Skeletal muscle satellite cell (primary cell): ENCODE data around the gene B3GNT2.

Experiments
- H3K27me3 ChIP-seq: 2 replicates; pipeline ENCODE4 v1.7.0; 2013; ENCODE audit warnings: low read length; ENCODE audit not compliant: control insufficient read depth, insufficient read depth
- H3K36me3 ChIP-seq: 2 replicates; pipeline ENCODE4 v1.7.0; 2013; ENCODE audit warnings: mild to moderate bottlenecking, control low read depth, low read length; ENCODE audit not compliant: insufficient read depth
- H3K4me1 ChIP-seq: 2 replicates; pipeline ENCODE4 v1.7.0; 2013; ENCODE audit warnings: low read length; ENCODE audit not compliant: control insufficient read depth, insufficient read depth
- H3K4me2 ChIP-seq: 2 replicates; pipeline ENCODE4 v1.7.0; 2013; ENCODE audit warnings: mild to moderate bottlenecking, low read length
- H3K4me3 ChIP-seq: 2 replicates; pipeline ENCODE4 v1.7.0; 2013; ENCODE audit warnings: low read length
- H3K9ac ChIP-seq: 2 replicates; pipeline ENCODE4 v1.7.0; 2013; ENCODE audit warnings: mild to moderate bottlenecking, low read depth, low read length, moderate library complexity
- H3K9me3 ChIP-seq: replicated peaks from 2 replicates; pipeline ENCODE4 v1.7.0; 2013; ENCODE audit warnings: mild to moderate bottlenecking, control low read depth, low read length

The B3GNT2 gene

GRCh38 chr2:62208074-62208757 is 12.3 kb downstream of the B3GNT2 start:
- Histone ChIP-seq H3K4me1 (no peaks in the 10 kb centered on the region), H3K4me2 (no peak overlapping the region), H3K9me3 (no peaks in the 10 kb centered on the region), H3K4me3 (no peak overlapping the region), H3K9ac (no peak overlapping the region), H3K27me3 (no peaks in the 10 kb centered on the region), H3K36me3 (no peaks in the 10 kb centered on the region)

GRCh38 chr2:62208758-62209114 is 12.8 kb downstream of the B3GNT2 start:
- Histone ChIP-seq H3K36me3 (no peaks in the 10 kb centered on the region), H3K9ac (no peak overlapping the region), H3K4me1 (no peaks in the 10 kb centered on the region)

GRCh38 chr2:62209427-62209991 is 13.6 kb downstream of the B3GNT2 start:
- no peaks in the 10 kb centered on the region for H3K36me3 ChIP-seq
- H3K4me3 ChIP-seq = no peak overlapping the region
- no peak overlapping the region for H3K9ac ChIP-seq
- H3K9me3 ChIP-seq = no peaks in the 10 kb centered on the region
- H3K4me2 ChIP-seq = no peak overlapping the region
- H3K4me1 ChIP-seq = no peaks in the 10 kb centered on the region
- H3K27me3 ChIP-seq = no peaks in the 10 kb centered on the region

More at GRCh38 chr2:62208758-62209114, 12.8 kb downstream of the B3GNT2 start:
- Histone ChIP-seq H3K9me3 (no peaks in the 10 kb centered on the region), H3K4me2 (no peak overlapping the region), H3K4me3 (no peak overlapping the region), H3K27me3 (no peaks in the 10 kb centered on the region)

GRCh38 chr2:62215306-62216064 is 19.6 kb downstream of the B3GNT2 start:
- Histone ChIP-seq H3K9ac (peak overlapping the region; percentile 32), H3K9me3 (no peaks in the 10 kb centered on the region), H3K36me3 (no peaks in the 10 kb centered on the region), H3K4me1 (peaks cover 36% of the 10 kb centered on the region), H3K4me2 (peak overlapping the region; percentile 38), H3K4me3 (no peak overlapping the region), H3K27me3 (no peaks in the 10 kb centered on the region)

GRCh38 chr2:62216113-62216512 is 20.2 kb downstream of the B3GNT2 start:
- peaks cover 36% of the 10 kb centered on the region for H3K4me1 ChIP-seq
- no peaks in the 10 kb centered on the region for H3K27me3 ChIP-seq
- H3K36me3 ChIP-seq = no peaks in the 10 kb centered on the region
- H3K4me2 ChIP-seq = peak overlapping the region; percentile 38
- no peak overlapping the region for H3K4me3 ChIP-seq
- H3K9ac ChIP-seq = peak overlapping the region; percentile 32
- no peaks in the 10 kb centered on the region for H3K9me3 ChIP-seq

- Histone ChIP-seq H3K36me3 (no peaks in the 10 kb centered on the region), H3K27me3 (no peaks in the 10 kb centered on the region), H3K9me3 (no peaks in the 10 kb centered on the region), H3K4me1 (peaks cover 36% of the 10 kb centered on the region), H3K4me3 (no peak overlapping the region), H3K4me2 (peak overlapping the region; percentile 45), H3K9ac (peak overlapping the region; percentile 32)
Observed at GRCh38 chr2:62216616-62217015, 20.7 kb downstream of the B3GNT2 start.

GRCh38 chr2:62217421-62217820 is 21.5 kb downstream of the B3GNT2 start:
- no peaks in the 10 kb centered on the region for H3K27me3 ChIP-seq
- H3K4me3 ChIP-seq = no peak overlapping the region
- peak overlapping the region; percentile 28 for H3K9ac ChIP-seq
- no peaks in the 10 kb centered on the region for H3K36me3 ChIP-seq
- peak overlapping the region; percentile 45 for H3K4me2 ChIP-seq
- no peaks in the 10 kb centered on the region for H3K9me3 ChIP-seq
- H3K4me1 ChIP-seq = peaks cover 36% of the 10 kb centered on the region

- peaks cover 3% of the 10 kb centered on the region for H3K36me3 ChIP-seq
- H3K9ac ChIP-seq = peak overlapping the region; percentile 30
- peak overlapping the region; percentile 45 for H3K4me2 ChIP-seq
- H3K9me3 ChIP-seq = no peaks in the 10 kb centered on the region
- no peak overlapping the region for H3K4me3 ChIP-seq
- H3K4me1 ChIP-seq = peaks cover 36% of the 10 kb centered on the region
- no peaks in the 10 kb centered on the region for H3K27me3 ChIP-seq
Observed at GRCh38 chr2:62217970-62218369, 22.1 kb downstream of the B3GNT2 start.

- H3K4me2 ChIP-seq = no peak overlapping the region
- no peaks in the 10 kb centered on the region for H3K9me3 ChIP-seq
- peaks cover 36% of the 10 kb centered on the region for H3K4me1 ChIP-seq
- peaks cover 8% of the 10 kb centered on the region for H3K36me3 ChIP-seq
- H3K4me3 ChIP-seq = no peak overlapping the region
- no peak overlapping the region for H3K9ac ChIP-seq
- H3K27me3 ChIP-seq = no peaks in the 10 kb centered on the region
Observed at GRCh38 chr2:62219407-62220159, 23.7 kb downstream of the B3GNT2 start.

- Histone ChIP-seq H3K4me2 (no peak overlapping the region), H3K27me3 (no peaks in the 10 kb centered on the region), H3K9me3 (no peaks in the 10 kb centered on the region), H3K4me1 (peaks cover 25% of the 10 kb centered on the region), H3K4me3 (no peak overlapping the region), H3K9ac (no peak overlapping the region), H3K36me3 (peaks cover 8% of the 10 kb centered on the region)
Observed at GRCh38 chr2:62221141-62221540, 25.2 kb downstream of the B3GNT2 start.

GRCh38 chr2:62222171-62222570 is 26.3 kb downstream of the B3GNT2 start:
- Histone ChIP-seq H3K4me1 (peaks cover 15% of the 10 kb centered on the region), H3K4me2 (no peak overlapping the region), H3K4me3 (no peak overlapping the region), H3K36me3 (peaks cover 8% of the 10 kb centered on the region), H3K27me3 (no peaks in the 10 kb centered on the region), H3K9ac (no peak overlapping the region), H3K9me3 (no peaks in the 10 kb centered on the region)
